K562 treated with DMSO at 1 percent for 4 hours (cell line): ENCODE data around the gene ANKRD33B. TPM values are rescaled to one million over a fixed set of nuclear protein-coding genes. Genes with fewer than 3 reads are reported as not detected.

Experiments
- total RNA-seq: library from RNA; unstranded; fragments of 300-600 nt; gene quantifications from 2 replicates; pipeline ENCODE4 v1.2.3, GENCODE V29; 2022; ENCODE audit not compliant: insufficient read depth

ANKRD33B gene
- 1.3 and 1.7 TPM in 2 replicates for total RNA-seq

GRCh38 chr5:10563945-10564837 lies at the start of gene ANKRD33B:
Gene ANKRD33B, plus strand, starts transcription at chr5:10564070. Its CDS starts 398 bp downstream, at chr5:10564468.

Other genes with a start within 250 kb of the ANKRD33B start
- gene MARCHF6, start 210.4 kb upstream of the ANKRD33B start, total RNA-seq = 78.0 and 170 TPM in 2 replicates
- not detected in 2 replicates for gene ROPN1L, start 122.2 kb upstream of the ANKRD33B start, total RNA-seq
- 170 and 193 TPM in 2 replicates for gene DAP, start 197.2 kb downstream of the ANKRD33B start, total RNA-seq